ENCODE data around the gene TAB2.

Gene TAB2

DNA sequence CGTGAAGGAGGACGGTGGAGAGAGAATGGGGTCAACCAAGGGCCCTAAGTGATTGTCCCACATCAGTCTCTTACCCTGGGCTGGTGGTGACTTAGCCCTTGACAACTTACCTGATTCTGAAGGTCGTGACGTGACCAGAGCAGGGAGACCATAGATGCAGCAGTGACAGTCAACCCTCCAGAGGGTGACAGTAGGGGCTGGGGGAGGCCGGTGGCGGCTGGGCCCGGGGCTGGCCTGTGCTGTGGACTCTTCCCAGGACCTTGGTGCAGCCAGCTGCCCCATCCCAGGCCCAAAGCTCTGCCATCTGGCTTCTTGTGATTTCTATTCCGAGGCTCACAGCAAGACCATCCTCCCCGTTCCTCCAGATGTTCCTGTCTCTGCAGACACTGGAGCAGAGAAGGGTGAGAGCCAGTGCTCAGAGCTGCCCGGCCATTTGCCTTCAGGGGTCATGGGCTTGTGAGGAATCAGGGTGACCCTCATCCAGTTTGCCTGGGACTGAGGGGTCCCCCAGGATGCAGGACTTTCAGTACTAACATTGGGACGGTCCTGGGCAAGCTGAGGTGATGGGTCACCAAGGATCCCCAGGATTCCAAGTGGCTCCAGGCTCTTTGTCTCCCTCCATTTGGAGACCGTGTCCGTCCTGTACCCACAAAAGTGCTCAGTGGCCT lies 118.5 kb downstream of the TAB2 start:
- H3K4me3 ChIP-seq (replicated peaks; ENCODE audit: low read depth, low read length) = no peak overlapping the region
- no peak for DNase-seq (ENCODE audit: extremely low read depth, low read depth)
- TF ChIP-seq CTCF (IDR thresholded peaks at IDR 0.05; ENCODE audit: low read depth, low read length, missing control alignments) = no peak

- TF ChIP-seq CTCF (IDR thresholded peaks at IDR 0.05; ENCODE audit: low read depth, low read length, missing control alignments) = no peak
- no peak for DNase-seq (ENCODE audit: extremely low read depth, low read depth)
- no peak overlapping the region for H3K4me3 ChIP-seq (replicated peaks; ENCODE audit: low read depth, low read length)
These were observed 119.1 kb downstream of the TAB2 start for GRCh38 chr6:149436647-149437046.

DNA sequence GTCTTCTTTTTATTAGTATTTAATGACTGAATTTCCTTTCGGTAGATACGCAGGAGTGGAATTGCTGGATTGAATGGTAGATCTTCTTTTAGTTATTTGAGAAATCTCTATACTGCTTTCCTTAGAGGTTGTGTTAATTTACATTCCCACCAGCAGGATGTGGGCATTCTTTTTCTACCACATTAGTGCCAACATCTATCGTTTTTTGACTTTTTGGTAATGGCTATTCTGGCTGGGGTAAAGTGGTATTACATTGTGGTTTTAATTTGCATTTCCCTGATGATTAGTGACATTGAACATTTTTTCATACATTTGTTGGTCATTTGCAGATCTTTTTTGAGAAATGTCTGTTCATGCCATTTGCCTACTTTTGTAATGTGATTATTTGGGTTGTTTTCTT lies 119.7 kb downstream of the TAB2 start:
- no peak overlapping the region for H3K4me3 ChIP-seq (replicated peaks; ENCODE audit: low read depth, low read length)
- no peak for DNase-seq (ENCODE audit: extremely low read depth, low read depth)
- TF ChIP-seq CTCF (IDR thresholded peaks at IDR 0.05; ENCODE audit: low read depth, low read length, missing control alignments) = no peak

GRCh38 chr6:149438855-149439254 lies 121.3 kb downstream of the TAB2 start:
- H3K4me3 ChIP-seq (replicated peaks; ENCODE audit: low read depth, low read length) = no peak overlapping the region
- no peak for DNase-seq (ENCODE audit: extremely low read depth, low read depth)
- TF ChIP-seq CTCF (IDR thresholded peaks at IDR 0.05; ENCODE audit: low read depth, low read length, missing control alignments) = no peak

DNA sequence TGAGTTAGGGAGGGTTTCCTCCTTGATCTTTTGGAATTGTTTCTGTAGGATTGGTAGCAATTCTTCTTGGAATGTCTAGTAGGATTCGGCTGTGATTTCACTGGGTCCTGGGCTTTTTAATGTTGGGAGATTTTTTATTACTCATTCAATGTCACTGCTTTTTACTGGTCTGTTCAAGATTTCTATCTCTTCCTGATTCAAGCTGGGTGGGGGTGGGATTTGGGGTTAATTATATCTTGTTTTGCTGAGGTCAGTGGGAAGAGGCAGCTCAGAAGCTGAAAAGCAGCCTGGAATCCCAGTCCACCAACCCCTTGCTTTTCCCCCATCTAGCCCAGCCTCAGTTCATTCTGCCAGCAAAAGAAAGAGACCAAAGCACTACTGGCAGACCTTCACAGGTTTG lies 122.1 kb downstream of the TAB2 start:
- no peak for DNase-seq (ENCODE audit: extremely low read depth, low read depth)

DNA sequence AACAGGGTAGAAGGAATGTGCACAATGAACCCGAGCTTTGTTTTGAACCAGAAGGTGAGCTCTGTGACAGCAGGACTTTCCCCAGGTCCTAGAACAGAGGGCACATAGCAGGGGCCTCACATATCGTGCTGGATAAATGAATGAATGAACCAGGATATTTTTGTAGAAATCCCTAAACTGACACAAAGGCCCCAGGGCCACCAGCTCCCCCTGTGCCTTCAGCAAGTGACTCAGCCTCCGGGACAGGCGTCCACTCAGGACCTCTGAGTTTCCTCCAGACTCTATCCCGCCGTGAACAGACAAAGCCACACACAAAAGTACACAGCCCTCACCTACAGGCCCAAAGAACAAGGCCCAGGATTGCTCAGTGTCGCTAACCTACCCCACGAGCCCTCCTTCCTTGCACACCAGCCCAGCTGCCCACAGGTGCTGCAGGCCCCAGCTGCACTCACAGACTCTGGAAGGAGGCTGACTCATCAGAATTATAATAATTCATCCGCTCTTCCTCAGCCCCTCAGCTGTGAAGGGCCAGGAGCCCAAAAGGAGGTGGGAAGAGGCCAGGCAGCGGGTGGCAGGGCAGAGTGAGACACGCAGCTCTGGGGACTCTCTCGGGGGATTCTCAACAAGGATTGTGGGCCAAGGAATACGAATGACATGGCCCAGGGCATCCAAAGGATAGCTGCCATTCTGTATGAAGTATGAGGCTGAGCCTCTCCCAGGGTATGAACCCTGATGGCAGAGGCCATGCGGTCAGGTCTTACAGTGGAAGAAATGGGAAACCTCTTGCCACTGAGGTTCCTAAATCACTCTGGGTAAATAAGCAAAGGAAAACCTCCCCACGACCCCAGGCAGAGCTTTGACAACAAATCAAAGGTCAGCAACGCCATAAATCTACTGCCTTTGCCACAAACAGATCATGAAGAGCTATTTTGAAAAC lies 123.5 kb downstream of the TAB2 start:
- no peak for TF ChIP-seq CTCF (IDR thresholded peaks at IDR 0.05; ENCODE audit: low read depth, low read length, missing control alignments)
- DNase-seq (ENCODE audit: extremely low read depth, low read depth) = no peak
- H3K4me3 ChIP-seq (replicated peaks; ENCODE audit: low read depth, low read length) = no peak overlapping the region

More for the DNA sequence above, 122.1 kb downstream of the TAB2 start:
- no peak overlapping the region for H3K4me3 ChIP-seq (replicated peaks; ENCODE audit: low read depth, low read length)
- TF ChIP-seq CTCF (IDR thresholded peaks at IDR 0.05; ENCODE audit: low read depth, low read length, missing control alignments) = no peak
